Liver (tissue), 9 donors: ENCODE measurements around the gene RD3L. TPM values are rescaled to one million over a fixed set of nuclear protein-coding genes. Genes with fewer than 3 reads are reported as not detected.

Experiments used
- DNase-seq: peaks from one replicate; pipeline ENCODE4 v3.0.0-alpha.2; 2017; ENCODE audit warnings: low spot score
- H3K27ac ChIP-seq, 2 donors: one replicate each; pipeline ENCODE4 v1.7.0; 2013; ENCODE audit warnings: inconsistent platforms in 2 of 2, low read length in 2 of 2, control low read depth in 1 of 2, low read depth in 1 of 2, mild to moderate bottlenecking in 1 of 2
- H3K27me3 ChIP-seq, 4 donors: one replicate each; pipeline versions ENCODE4 v1.6.1 to v1.7.0; 2013; ENCODE audit warnings: low read length in 3 of 4, inconsistent platforms in 1 of 4, mild to moderate bottlenecking in 1 of 4, moderate library complexity in 1 of 4; ENCODE audit not compliant: control insufficient read depth in 4 of 4, insufficient read depth in 4 of 4
- H3K36me3 ChIP-seq, 4 donors: one replicate each; pipeline versions ENCODE4 v1.6.1 to v1.7.0; 2013; ENCODE audit warnings: low read length in 3 of 4, mild to moderate bottlenecking in 3 of 4, low read depth in 1 of 4, moderate library complexity in 1 of 4; ENCODE audit not compliant: control insufficient read depth in 4 of 4, insufficient read depth in 3 of 4
- H3K4me1 ChIP-seq, 4 donors: one replicate each; pipeline versions ENCODE4 v1.6.1 to v1.7.0; 2013; ENCODE audit warnings: low read length in 3 of 4, mild to moderate bottlenecking in 3 of 4, moderate library complexity in 1 of 4; ENCODE audit not compliant: control insufficient read depth in 4 of 4, insufficient read depth in 4 of 4
- H3K4me3 ChIP-seq, 3 donors: one replicate each; pipeline versions ENCODE4 v1.6.1 to v1.7.0; 2013; ENCODE audit warnings: low read length in 3 of 3, control low read depth in 1 of 3, low read depth in 1 of 3, mild to moderate bottlenecking in 1 of 3
- H3K9ac ChIP-seq, 2 donors: one replicate each; pipeline ENCODE4 v1.7.0; 2013; ENCODE audit warnings: low read length in 2 of 2, mild to moderate bottlenecking in 2 of 2, moderate library complexity in 2 of 2, control low read depth in 1 of 2, low read depth in 1 of 2
- H3K9me3 ChIP-seq, 4 donors: one replicate each; pipeline versions ENCODE4 v1.6.1 to v1.7.0; 2013; ENCODE audit warnings: low read length in 3 of 4; ENCODE audit not compliant: control insufficient read depth in 4 of 4
- CTCF ChIP-seq: fragments of 150-350 bp; IDR thresholded peaks from 2 replicates; pipeline ENCODE4 v1.5.1; 2017; ENCODE audit warnings: improper control_type of control experiment, low read depth, low read length; ENCODE audit not compliant: missing input control
- EGR1 ChIP-seq, 2 donors: IDR thresholded peaks; 2 replicates each; pipeline ENCODE4 v1.6.1; 2016 to 2018; ENCODE audit warnings: antibody characterized with exemption in 2 of 2, low read depth in 2 of 2
- FOXA1 ChIP-seq: IDR thresholded peaks from 2 replicates; pipeline ENCODE4 v1.6.1; 2016; ENCODE audit warnings: antibody characterized with exemption
- FOXA2 ChIP-seq: IDR thresholded peaks from 2 replicates; pipeline ENCODE4 v1.6.1; 2016; ENCODE audit warnings: antibody characterized with exemption
- GABPA ChIP-seq, 2 donors: IDR thresholded peaks in 1 of 2; conservative IDR thresholded peaks in 1 of 2; 2 replicates each; pipeline ENCODE4 v1.6.1; 2016; ENCODE audit warnings: antibody characterized with exemption in 2 of 2, mild to moderate bottlenecking in 1 of 2, moderate library complexity in 1 of 2
- HNF4A ChIP-seq, 2 donors: conservative IDR thresholded peaks; 2 replicates each; pipeline ENCODE4 v1.6.1; 2016; ENCODE audit warnings: antibody characterized with exemption in 2 of 2, mild to moderate bottlenecking in 2 of 2
- HNF4G ChIP-seq: IDR thresholded peaks from 2 replicates; pipeline ENCODE4 v1.6.1; 2016; ENCODE audit warnings: antibody characterized with exemption
- JUND ChIP-seq, 2 donors: IDR thresholded peaks; 2 replicates each; pipeline ENCODE4 v1.6.1; 2016; ENCODE audit warnings: antibody characterized with exemption in 2 of 2
- NR2F2 ChIP-seq: IDR thresholded peaks from 2 replicates; pipeline ENCODE4 v1.6.1; 2016; ENCODE audit warnings: antibody characterized with exemption
- RAD21 ChIP-seq, 2 donors: IDR thresholded peaks; 2 replicates each; pipeline ENCODE4 v1.6.1; 2016; ENCODE audit warnings: antibody characterized with exemption in 2 of 2, mild to moderate bottlenecking in 2 of 2
- REST ChIP-seq: IDR thresholded peaks from 2 replicates; pipeline ENCODE4 v1.6.1; 2016; ENCODE audit warnings: antibody characterized with exemption, mild to moderate bottlenecking
- RXRA ChIP-seq, 2 donors: IDR thresholded peaks; 2 replicates each; pipeline ENCODE4 v1.6.1; 2017 to 2018; ENCODE audit warnings: antibody characterized with exemption in 2 of 2, mild to moderate bottlenecking in 1 of 2
- SP1 ChIP-seq: IDR thresholded peaks from 2 replicates; pipeline ENCODE4 v1.6.1; 2018; ENCODE audit warnings: antibody characterized with exemption, mild to moderate bottlenecking
- TAF1 ChIP-seq: conservative IDR thresholded peaks from 2 replicates; pipeline ENCODE4 v1.6.1; 2016; ENCODE audit warnings: antibody characterized with exemption, mild to moderate bottlenecking
- YY1 ChIP-seq: IDR thresholded peaks from 2 replicates; pipeline ENCODE4 v1.6.1; 2016; ENCODE audit warnings: antibody characterized with exemption, mild to moderate bottlenecking
- ZBTB33 ChIP-seq: IDR thresholded peaks from 2 replicates; pipeline ENCODE4 v1.6.1; 2016; ENCODE audit warnings: antibody characterized with exemption
- WGBS: extraction: QIAGEN DNeasy Blood & Tissue Kit; methylation state at CpG from one replicate; pipeline ENCODE4 v1.1.7; 2013; 5-methylcytosine and 5-hydroxymethylcytosine counted together
- polyA plus RNA-seq, 2 donors: library from polyadenylated mRNA; stranded (reverse) in 1 of 2; unstranded in 1 of 2; fragments of 200-250 nt in 1 of 2; fragments of >200 nt in 1 of 2; fragmentation: Nextera tagmentation in 1 of 2; extraction: Ambion mirVana in 1 of 2; gene quantifications; one replicate each; pipeline versions ENCODE4 v1.2.1 to v1.2.3, GENCODE V29; 2013 to 2015
- total RNA-seq, 2 donors: library from RNA; depleted of rRNA; stranded (reverse); fragments of >200 nt; gene quantifications; one replicate each; pipeline ENCODE4 v1.2.3, GENCODE V29; 2014
- TF ChIP-seq, protein P1 (sequence below): IDR thresholded peaks from 2 replicates; pipeline ENCODE4 v1.6.1; 2016; ENCODE audit warnings: antibody characterized with exemption
- TF ChIP-seq, protein P2 (sequence below): IDR thresholded peaks from 2 replicates; pipeline ENCODE4 v1.6.1; 2016; ENCODE audit warnings: antibody characterized with exemption
- donor health status: healthy.
- donor health status: healthy.
- donor health status: healthy.
- donor health status: healthy.
- donor health status: healthy.

Gene RD3L
- total and polyA plus RNA-seq, 4 donors: 0.09 to 0.64 (median 0.19) TPM

GRCh38 chr14:103920981-103921854 is 21.1 kb downstream of the RD3L start:
- DNase-seq: peak; percentile 95
- no peaks in the 10 kb centered on the region for H3K9me3 ChIP-seq
- H3K27ac ChIP-seq: peak overlapping the region; percentile 71 to 90
- peaks cover 3 to 18% (median 10%) of the 10 kb centered on the region in 4 donors for H3K4me1 ChIP-seq
- peaks cover 0 to 7% (median 1%) of the 10 kb centered on the region in 4 donors for H3K36me3 ChIP-seq
- peak overlapping the region; percentile 70 to 100 (median 97) for H3K4me3 ChIP-seq
- H3K27me3 ChIP-seq: no peaks in the 10 kb centered on the region
- H3K9ac ChIP-seq: peak overlapping the region; percentile 82 to 95
- TF ChIP-seq GABPA (IDR thresholded peaks at IDR 0.05 in 1 of 2, conservative IDR thresholded peaks at IDR 0.05 in 1 of 2) (peak in 1 of 2 donors; percentile 86), ZBTB33 (no peak), EGR1 (IDR thresholded peaks at IDR 0.05; ENCODE audit: low read depth in 2 of 2) (no peak), SP1 (peak; percentile 56), TAF1 (no peak), FOXA2 (peak; percentile 24), NR2F2 (peak; percentile 50), RXRA (IDR thresholded peaks at IDR 0.05) (peak; percentile 41 to 44), YY1 (peak; percentile 79), JUND (IDR thresholded peaks at IDR 0.05) (no peak), FOXA1 (peak; percentile 72), HNF4G (peak; percentile 19), RAD21 (IDR thresholded peaks at IDR 0.05) (peak; percentile 70 to 83), REST (peak; percentile 68), CTCF (peak; percentile 93), HNF4A (conservative IDR thresholded peaks at IDR 0.05) (peak; percentile 40 to 43)
- TF ChIP-seq, protein P1, sequence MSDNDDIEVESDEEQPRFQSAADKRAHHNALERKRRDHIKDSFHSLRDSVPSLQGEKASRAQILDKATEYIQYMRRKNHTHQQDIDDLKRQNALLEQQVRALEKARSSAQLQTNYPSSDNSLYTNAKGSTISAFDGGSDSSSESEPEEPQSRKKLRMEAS: no peak
- TF ChIP-seq, protein P2, sequence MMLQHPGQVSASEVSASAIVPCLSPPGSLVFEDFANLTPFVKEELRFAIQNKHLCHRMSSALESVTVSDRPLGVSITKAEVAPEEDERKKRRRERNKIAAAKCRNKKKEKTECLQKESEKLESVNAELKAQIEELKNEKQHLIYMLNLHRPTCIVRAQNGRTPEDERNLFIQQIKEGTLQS: no peak
- WGBS: 1% methylated on average over 58 of the region's 58 CpGs
